ENCODE measurements around the gene ILK.

Gene ILK

DNA sequence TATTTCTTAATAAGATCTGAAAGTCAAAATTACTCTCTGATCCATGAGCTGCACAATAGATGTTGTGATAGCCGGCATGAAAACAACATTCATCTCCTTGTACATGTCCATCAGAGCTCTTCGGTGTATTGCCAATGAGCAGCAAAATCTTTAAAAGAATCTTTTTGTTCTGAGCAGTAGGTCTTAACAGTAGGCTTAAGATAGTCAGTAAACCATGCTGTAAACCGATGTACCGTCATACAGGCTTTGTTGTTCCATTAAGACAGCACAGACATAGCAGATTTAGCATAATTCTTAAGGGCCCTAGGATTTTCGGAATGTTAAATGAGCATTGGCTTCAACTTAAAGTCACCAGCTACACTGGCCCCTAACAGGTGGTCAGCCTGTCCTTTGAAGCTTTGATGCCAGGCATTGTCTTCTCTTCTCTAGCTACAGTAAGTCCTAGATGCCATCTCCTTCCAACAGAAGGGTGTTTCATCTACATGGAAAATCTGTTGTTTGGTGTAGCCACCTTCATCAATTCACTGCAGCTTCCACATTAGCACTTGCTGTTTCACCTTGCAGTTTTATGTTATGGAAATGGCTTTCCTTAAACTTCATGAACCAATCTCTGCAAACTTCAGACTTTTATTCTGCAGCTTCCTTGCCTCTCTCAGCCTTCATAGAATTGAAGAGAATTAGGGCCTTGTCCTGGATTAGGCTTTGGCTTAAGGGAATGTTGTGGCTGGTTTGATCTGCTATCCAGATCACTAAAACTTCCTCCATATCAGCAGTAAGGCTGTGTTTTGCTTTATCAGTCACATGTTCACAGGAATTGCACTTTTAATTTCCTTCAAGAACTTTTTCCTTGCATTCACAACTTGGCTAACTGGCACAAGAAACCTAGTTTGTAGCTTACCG lies 28.5 kb upstream of the ILK start:
- DNase-seq (ENCODE audit: low read depth in 3 of 3) = no peak

DNA sequence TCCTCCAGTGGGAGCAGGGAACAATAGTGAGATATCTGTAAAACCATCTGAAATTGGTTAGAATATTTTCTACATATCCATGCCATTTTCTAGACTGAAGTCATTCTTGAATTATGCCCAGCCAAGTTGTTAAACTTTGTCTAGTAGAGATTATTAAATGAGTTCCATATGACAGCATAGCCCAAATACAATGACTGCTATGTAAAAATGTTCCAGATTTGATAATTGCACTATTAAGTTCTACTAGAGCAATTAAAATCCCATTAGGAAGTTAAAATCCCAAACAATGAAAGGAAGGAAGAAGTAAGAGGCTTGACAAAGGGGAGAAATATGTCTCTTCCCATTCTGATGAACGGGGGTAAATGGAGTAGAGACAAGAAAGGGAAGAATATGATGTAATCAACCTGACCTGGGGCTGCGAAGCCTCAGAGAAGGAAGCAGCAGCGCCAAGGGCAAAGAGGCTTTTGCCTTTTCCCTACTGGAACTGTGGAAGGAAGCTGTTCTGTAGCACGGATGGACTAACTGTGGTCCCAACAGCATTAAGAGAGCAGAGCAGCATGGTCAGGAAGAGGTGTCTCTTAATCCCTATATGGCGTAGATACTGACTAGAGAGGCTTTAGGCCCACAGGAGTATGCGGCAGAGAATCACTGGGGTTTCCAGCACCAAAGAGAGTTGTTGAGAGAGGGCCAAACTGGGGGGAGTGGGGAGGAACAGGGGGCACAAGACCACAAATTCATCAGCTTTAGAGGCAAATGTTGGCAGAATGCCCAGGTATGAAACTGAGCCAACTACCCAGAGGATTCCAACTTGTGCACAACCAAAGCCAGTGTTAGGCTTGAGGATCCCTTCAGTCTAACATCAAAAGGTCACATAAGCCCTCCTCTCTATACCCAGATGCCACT lies 26.9 kb upstream of the ILK start:
- DNase-seq (ENCODE audit: low read depth in 3 of 3) = no peak

DNA sequence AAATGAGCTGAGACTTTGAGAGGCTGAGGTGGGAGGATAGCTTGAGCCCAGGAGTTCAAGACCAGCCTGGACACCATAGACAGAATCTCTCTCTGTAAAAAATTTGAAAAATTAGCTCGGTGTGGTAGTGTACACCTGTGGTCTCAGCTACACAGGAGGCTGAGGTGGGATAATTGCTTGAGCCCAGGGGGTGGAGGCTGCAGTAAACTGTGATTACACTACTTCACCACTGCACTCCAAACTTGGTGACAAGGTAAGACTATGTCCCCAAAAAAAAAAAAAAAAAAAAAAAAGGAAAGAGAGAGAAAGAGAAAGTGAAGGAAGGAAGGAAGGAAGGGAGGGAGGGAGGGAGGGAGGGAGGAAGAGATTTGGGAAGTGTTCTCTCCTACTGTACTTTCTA lies 25.4 kb upstream of the ILK start:
- DNase-seq (ENCODE audit: low read depth in 3 of 3) = no peak

DNA sequence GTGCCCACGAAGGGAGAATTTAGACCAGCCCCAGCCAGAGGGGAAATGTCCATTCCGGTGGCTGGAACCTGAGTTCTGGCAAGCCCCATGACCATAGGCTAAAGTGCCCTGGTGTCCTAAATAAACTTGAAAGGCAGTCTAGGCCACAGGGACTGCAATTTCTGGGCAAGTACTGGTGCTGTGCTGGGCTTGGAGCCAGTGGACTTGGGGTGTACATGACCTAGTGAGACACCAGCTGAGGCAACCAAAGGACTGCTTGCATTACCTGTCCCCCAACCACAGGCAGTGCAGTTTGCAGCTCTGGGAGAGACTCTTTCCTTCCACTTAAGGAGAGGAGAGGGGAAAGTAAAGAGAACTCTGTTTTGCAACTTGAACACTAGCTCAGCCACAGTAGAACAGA lies 23.9 kb upstream of the ILK start:
- no peak for DNase-seq (ENCODE audit: low read depth in 3 of 3)

DNA sequence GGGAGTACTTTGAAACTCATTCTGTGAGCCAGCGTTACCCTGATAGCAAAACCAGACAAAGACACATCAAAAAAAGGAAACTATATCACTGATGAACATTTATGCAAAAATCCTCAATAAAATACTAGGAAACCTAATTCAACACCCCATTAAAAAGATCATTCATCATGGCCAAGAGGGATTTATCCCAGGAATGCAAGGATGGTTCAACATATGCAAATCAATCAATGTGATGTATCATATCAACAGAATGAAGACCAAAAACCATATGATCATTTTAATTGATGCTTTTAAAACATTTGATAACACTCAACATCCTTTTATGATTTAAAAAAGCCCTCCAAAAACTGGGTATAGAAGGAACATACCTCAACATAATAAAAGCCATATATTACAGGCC lies 20.0 kb upstream of the ILK start:
- DNase-seq (ENCODE audit: low read depth in 3 of 3) = no peak

DNA sequence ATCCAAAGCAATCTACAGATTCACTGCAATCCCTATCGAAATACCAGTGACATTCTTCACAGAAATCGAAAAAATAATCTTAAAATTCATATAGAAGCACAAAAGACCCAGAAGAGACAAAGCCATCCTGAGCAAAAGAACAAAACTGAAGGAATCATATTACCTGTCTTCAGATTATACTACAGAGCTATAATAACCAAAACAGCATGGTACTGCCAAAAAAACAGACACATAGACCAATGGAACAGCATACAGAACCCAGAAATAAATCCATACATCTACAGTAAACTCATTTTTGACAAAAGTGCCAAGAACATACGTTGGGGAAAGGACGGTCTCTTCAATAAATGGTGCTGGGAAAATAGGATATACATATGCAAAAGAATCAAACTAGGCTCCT lies 19.0 kb upstream of the ILK start:
- no peak for DNase-seq (ENCODE audit: low read depth in 3 of 3)

DNA sequence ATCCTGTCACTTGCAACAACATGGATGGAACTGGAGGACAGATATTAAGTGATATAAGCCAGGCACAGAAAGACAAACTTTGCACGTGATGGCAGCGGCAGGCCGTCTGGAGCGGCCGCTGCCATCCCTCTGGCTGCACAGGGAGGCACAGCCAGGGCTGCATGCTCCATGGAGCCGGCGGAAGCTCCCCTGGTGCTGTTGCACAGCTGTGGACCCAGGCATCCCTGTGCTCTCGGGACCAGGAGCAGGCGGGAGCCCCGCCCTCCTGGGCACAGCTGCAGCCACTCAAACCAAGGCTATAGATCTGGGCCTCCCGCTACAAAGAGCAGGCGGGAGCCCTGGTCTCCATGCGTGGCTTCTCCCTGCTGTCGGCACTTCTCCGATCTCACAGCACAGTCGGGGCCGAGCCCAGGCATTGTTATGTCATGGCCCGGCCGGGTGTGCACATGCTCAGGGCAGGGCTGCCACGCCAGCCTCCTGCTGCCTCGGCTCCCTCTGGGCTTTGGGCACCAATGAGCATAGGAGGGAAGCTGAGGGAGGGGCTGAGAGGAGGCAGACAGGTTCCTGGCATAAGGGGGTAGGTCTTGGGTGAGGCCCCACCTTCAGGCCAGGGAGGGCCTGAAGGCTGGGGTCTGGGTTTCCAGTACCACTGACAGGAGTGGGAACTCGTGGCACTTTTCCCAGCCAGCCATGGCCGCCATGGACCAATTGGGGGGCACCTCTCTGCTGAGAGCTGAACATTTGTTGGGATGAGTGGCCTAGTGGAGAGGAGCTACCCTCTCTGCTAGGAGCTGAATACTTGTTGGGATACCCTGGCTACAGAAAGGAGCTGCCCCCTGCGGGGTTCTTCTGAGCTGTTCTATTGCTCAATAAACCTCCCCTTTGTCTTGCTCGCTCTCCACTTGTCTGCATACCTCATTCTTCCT lies 16.9 kb upstream of the ILK start:
- DNase-seq (ENCODE audit: low read depth in 3 of 3) = no peak

DNA sequence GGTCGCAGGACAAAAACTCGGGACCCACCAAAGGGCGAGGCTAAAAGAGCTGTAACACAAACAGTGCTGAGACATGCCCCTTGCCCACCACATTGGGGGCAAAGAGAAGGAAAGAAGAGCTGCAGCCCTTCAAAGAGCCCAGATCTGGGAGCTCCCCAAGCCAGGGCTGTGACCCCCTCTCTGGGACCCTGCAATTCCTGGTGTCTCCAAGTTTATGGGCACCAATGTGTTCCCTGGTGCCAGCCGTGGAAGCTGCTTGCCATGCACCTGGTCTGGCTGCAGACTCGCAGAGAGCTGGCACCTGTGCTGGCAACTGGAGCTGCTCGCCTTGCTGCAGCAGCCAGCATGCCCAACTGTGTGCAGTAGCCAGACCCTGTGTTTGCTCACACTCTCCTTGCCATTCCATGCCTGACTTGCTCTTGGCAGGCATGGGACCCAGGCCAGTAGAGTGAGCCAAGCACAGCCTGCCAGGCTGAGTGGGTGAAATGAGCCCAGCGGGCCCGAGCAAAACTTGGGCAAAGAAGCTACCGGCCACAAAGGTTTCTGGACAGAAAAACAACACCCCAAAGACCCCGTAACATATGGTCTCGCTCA lies 16.1 kb upstream of the ILK start:
- DNase-seq (ENCODE audit: low read depth in 3 of 3) = no peak

DNA sequence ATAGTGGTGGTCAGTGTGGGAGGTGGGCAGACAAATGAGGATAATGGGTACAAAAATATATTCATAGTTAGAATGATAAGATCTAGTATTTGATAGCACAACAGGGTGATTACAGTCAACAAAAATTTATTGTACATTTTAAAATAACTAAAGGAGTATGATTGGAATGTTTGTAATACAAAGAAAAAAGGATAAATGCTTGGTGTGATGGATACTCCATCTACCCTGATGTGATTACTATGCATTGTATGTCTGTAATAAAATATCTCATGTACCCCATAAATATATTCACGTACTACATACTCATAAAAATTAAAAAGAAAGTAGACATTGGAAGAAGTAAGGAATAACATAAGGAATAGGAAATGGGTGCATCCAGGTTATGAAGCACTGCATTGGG lies 15.6 kb upstream of the ILK start:
- DNase-seq (ENCODE audit: low read depth in 3 of 3) = no peak

DNA sequence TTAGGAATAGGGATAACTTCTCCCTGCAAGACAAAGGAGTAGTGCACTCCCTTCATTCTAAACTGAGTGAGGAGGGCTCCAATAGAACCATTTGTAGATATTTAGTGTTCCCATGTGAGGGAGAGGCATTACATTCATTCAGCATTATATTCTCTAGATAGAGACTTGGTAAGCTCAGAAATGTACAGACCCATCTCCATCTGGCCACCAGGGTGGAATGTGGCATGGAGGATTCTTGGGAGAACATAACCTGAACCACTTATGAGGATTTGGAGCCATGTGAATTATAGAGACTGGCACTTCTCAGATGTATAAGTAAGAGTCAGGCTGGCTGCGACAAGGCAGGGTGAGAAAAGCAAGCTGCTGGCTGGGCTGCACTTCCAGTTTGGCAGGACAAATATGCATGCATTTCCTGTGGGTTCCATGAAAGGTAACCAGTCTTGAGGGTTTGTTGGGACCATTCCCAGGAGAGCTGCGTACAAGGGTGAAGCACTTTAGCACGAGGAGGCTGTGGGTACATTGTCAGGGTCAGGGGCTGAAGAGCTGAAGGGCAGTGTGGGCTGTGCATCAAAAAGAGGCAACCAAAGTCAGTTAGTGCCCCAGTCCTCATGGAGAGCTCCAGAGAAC lies 9.3 kb upstream of the ILK start:
- DNase-seq (ENCODE audit: low read depth in 3 of 3) = no peak

DNA sequence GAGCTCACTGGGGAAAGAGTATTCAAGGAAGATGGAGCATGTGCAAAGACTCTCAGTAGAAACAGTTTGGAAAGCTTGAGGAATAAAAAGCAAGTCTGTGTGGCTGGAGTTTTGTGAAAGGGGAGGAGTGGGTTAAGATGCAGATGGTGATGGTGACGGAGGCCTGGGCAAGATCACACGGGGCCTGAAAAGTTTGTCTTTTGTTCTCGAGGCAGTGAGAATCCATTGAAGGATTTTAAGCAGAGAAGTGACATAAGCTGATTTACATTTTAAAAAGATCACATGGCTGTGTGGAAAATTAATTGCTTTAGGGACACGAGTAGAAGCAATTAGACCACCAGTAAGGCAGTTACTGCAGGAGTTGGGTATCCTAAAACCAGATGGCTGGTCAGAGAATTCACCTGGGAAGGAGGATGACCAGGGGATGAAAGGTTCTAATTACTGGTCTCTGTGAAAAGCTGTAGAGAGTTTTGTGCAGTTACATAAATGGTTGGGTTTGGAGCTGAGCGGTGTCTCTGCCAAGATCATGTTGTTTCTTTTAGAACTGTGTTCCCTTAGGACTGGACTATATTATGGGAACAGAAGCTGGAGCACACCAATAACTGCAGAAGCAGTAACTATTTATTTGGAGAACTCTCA lies 7.2 kb upstream of the ILK start:
- DNase-seq (ENCODE audit: low read depth in 3 of 3) = no peak

DNA sequence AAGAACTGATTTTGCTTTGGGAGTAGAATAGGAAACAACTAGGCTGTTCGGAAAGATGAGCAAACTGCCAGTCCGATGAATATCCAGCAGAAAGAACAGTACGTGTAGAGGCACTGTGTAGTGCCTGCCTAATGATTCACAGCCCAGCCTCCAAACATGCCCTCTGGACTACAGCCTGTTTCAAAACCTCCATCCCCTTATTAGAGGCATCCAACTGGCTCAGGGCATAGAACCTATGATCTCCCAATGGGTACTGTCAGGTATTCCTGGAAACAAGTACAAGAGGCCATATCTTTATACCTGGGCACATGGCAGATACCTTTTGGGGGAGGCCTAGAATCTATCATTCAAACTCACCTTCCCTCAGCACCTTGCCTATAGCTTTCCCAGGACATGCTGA lies 5.0 kb upstream of the ILK start:
- no peak for DNase-seq (ENCODE audit: low read depth in 3 of 3)

DNA sequence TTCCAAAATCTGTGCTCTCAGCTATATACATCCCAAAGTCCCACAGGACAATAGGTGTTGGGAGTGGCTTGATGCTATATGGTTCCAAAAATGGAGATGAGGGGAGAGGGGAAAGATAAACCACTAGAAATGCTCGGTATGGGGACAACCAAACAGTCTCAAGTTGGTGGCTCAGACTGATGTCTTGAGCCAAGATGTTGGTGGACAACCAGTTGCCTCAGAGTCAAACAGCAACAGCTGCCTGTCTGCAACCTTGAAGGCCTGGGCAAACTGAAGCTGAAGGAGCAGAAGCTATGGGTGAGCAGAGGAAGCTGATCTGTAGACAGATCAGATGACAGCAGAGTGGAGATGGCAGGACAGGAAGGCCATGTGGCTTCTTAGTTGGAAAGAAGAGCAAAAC lies 4.1 kb upstream of the ILK start:
- DNase-seq (ENCODE audit: low read depth in 3 of 3) = no peak

DNA sequence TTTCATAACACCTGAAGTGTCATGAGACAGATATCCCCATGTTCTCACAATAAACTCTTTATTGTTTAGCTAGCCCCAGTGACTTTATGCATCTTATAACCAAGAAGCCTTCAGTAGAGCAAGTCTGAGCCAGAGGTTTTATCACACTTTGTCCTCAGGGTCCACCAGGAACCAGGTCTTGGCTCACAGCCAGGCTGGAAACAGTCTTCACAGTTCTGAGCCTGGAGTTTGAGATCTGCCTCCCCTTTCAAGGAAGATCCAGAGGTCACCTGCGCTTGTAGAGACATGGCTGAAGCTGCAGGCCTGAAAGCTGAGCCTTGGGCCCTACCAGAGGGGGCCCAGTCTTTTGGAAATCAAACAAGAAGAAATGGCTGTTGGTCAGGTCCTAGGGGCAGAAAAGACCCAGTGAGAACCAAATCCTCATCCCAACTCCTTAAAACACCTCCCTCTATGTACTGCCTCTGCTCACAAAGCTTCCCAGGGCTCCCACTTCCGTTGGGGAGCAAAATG lies 3.6 kb upstream of the ILK start:
- no peak for DNase-seq (ENCODE audit: low read depth in 3 of 3)

DNA sequence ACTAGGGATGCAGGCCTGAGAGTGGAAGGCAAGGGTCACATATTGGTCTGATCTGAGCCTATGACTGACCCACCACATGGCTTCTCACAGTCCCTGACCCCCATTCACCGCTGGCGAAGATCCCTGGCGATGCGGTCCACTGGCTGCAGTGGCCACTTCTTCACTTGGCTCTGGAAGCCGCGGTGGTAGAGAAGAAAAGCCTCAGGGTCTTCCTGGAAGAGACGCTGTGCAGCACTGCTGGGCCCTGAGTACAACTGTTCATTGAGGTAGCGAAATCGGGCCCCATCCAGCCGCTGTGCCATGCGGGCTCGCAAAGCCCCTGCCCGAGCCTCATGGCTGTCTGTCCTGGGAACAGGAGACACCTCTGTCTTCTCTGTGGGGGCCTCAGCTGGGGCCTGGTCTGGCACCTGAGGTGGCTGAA lies 2.5 kb upstream of the ILK start:
- no peak for DNase-seq (ENCODE audit: low read depth in 3 of 3)

DNA sequence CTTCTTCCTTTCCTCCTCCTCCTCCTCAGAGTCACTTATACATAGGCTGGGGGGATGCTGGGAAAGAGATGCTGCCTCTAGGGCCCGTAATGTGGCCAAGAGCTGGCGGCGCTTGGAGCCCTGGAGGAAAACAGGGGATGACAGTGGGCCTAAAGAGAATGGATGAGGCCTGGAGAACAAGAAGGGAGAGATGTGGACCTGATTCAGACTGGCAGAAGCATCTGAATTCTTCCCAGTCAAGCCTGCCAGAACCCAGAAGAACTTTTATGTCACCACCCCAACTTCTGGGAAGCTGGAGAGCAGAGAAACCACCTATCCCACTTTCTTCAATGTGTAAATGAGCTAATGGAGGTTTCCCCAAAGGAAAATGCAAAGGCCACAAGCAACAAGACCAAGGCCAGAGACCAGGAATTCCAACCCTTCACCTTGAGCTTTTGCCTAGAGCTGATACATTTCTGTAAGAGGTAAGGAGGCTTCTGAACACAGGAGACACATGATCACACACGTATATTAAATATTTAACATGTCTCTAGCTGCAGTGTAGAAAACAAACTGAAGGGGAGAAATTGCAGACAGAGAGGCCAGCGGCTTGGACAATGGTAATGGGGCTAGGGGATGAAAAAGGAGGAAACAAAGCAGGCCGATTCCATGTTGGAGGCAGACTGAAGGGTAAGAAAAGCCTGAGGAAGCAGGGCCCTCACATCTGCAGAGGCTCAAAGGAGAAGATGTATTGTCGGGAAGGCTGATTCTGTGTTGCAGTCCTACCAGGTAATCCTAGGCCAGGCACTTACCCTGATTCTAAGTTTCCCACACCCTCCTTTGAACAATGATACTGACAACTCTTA lies 1.3 kb upstream of the ILK start:
- DNase-seq (ENCODE audit: low read depth in 3 of 3) = no peak

DNA sequence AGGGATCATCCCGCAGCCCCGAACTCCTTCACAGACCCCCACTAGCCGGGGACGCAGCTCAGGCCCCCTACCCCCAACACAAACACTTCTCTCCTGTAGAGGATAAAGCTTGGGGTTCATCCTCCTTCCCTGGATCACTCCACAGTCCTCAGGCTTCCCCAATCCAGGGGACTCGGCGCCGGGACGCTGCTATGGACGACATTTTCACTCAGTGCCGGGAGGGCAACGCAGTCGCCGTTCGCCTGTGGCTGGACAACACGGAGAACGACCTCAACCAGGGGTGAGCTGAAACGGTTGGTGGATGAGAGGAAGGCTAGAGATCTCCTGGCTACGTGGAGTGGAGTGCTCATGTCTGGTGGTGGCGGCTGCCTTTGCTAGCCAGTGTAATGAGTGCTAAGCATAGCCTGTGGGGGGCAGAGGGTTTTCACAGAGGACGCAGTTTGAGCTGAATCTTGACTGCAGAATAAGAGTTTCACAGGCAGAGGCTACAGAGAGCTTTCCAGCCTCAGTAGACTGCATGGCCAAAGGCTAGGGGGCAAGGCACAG lies 580 bp downstream of the ILK start:
- peak in 1 of 3 experiments; percentile 38 for DNase-seq (ENCODE audit: low read depth in 3 of 3)

DNA sequence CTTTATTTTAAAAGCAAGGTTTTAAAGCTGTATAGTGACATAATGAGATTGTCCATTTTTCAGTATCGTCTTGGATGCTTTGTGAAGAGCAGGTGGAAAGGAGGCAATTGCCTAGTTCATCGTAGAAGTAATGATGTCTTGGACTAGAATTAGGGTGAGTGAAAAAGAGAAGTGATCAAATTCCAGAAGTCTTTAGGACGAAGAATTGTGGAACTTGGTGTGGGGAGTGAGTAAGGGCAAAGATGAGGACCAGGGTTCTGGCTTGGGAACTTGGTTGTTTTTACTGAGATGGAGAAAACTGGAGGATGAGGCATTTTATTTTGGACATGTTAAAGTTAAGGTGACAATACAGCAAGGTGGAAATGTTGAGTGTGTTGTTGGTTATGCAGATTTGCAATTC lies 1.2 kb downstream of the ILK start:
- no peak for DNase-seq (ENCODE audit: low read depth in 3 of 3)

Measured in stimulated activated CD4-positive, alpha-beta T cell treated with anti-CD3 and anti-CD28 coated beads, TNF-alpha, amount 100 ng/mL, for 4 hours (primary cell).